ENCODE results near the gene TMOD1.

- TF ChIP-seq CTCF (IDR thresholded peaks at IDR 0.05) = no peak
- TF ChIP-seq POLR2A (IDR thresholded peaks at IDR 0.05) = no peak
Observed at GRCh38 chr9:97553841-97554240, 52.4 kb downstream of the TMOD1 start.
